DMS114 treated with DMSO at 0.1 percent for 48 hours (cell line): ENCODE results near the gene CALHM3.

Source experiments
- DNase-seq: peaks from one replicate; lab custom pipeline; 2025; ENCODE audit not compliant: unreplicated experiment; lab: John Stamatoyannopoulos, UW

The CALHM3 gene

DNA sequence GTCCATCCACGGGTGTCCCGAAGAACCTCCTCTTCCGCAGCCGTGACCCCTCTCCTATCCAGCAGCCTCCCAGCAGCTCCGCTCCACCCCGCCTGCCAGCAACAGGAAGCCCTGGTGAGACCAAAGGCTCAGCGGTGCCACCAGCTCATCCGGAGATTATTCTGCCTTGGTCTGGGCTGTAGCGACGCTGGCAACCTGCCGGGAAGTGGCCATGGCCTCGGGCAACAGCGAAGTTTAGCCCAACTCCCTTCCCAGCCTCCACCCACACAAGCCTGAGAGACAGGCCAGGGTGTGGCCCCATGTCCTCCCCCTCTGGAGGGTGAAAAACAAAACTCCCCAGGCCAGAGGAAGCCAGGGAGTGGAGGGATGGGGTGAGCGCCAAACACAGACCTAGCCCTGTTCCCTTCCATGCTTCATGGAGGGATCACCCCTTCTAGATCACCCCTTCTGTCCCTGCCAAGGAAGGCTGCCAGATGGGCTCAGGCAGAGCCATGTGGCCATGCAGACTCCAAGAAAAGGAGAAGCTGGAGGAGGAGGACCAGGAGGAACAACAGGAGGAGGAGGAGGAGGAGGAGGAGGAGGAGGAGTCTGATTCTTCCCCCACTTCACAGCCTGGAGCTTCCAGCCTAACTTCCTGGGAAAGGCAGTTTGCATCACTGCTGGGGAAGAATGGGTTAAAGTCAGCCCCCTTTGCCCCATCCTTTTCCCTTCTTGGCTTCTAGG lies 27.8 kb downstream of the CALHM3 start:
- DNase-seq = no peak

DNA sequence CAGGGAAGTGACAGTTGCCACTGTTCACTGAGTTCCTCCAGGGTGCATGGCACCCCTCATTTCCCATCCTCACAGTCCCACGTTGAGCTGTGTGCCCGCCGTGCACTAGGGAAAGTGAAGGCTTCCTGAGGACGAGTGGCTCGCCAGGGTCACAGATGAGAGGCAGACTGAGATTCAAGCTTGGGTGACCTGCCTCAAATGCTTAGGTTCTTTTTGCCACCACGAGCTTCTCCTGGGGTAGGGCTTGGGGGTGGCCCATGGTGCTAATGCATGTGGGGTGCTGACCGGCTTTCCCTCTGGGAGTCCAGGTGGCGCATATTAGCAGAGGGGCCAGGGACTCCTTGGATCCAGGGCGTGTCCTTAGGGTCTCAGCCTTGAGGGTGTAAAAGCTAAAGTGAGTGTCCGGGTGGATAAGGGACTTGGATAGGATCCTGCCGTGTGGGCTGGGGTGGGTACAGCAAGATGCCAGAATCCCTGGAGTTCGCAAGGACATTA lies 28.8 kb downstream of the CALHM3 start:
- DNase-seq = no peak

DNA sequence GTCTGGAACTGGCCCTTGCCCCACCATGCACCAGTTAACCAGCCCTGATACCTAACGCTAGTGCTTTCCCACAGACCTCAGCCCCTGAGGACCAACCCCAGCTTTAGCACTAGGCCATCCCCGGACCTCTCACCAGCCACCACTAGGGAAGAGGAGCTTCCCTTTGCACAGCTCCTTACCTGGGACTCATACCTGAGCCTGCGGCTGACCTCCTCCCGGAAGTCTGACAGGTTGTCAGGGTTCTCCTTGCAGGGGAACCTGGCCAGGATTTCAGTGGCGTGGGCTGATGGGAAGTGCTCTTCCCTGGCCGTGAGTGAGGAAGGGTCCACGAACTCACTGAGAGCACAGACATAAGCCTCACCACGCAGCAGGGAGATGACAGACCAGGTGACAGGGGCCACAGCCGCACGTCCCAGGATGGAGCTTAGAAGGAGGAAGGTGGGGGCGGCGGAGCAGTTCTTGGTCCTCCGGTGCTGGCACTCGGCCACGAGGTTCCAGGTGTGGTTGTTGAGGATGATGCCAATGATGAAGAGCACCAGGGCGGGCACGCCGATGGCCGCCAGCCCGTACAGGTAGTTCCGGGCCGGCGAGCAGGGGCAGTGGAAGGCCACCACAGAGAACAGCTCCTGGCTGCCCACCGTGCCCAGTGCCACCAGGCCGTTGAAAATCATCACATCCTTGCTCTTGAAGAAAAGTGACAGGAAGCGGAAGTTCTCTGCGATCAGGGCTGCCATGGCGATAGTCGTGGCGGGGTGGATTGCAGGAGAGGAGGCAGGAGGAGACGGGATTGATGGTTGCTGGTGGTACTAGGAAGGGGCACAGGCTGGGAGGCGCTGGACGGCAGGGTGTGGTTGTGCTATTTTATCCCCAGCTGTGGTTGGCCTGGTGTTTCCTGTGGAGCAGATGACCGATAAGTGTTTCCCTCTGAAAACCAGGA lies 29.6 kb downstream of the CALHM3 start:
- no peak for DNase-seq

DNA sequence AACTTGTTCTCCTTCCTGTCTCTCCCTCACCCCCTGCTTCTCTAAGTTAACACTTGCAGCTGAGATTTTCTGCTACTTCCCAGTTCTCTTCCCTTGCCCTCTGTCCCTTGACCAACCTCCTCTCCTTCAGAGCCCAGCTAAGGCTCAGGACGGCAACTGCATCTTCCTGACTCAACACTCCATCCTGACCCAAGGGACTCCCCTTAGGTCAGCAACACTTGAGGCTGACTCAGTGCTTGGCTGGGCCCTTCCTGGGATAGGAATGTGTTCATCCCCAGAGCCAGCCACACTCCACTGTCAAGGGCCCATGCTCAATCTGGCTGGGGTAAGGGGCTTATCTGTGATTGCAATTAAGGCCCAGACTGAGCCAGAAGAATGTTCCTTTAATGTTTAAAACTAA lies 30.3 kb downstream of the CALHM3 start:
- no peak for DNase-seq

DNA sequence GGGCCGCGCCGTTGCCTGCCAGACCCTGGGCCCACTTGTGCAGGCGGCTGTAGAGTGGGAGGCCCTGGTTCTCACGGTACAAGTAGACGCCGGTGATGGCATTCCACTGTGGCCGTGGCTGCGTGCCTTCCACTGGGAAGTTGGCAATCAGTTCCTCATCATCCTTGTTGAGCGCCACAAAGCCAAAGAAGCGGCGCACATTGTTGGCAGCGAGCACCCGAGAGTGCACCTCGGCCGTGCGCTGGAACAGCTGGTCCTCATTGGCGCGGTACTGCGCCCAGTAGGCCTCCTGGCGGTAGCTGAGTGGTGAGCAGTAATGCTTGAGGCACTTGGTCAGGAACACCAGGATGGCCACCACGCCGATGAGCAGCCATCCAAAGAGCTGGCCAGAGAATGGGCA lies 31.9 kb downstream of the CALHM3 start:
- no peak for DNase-seq

DNA sequence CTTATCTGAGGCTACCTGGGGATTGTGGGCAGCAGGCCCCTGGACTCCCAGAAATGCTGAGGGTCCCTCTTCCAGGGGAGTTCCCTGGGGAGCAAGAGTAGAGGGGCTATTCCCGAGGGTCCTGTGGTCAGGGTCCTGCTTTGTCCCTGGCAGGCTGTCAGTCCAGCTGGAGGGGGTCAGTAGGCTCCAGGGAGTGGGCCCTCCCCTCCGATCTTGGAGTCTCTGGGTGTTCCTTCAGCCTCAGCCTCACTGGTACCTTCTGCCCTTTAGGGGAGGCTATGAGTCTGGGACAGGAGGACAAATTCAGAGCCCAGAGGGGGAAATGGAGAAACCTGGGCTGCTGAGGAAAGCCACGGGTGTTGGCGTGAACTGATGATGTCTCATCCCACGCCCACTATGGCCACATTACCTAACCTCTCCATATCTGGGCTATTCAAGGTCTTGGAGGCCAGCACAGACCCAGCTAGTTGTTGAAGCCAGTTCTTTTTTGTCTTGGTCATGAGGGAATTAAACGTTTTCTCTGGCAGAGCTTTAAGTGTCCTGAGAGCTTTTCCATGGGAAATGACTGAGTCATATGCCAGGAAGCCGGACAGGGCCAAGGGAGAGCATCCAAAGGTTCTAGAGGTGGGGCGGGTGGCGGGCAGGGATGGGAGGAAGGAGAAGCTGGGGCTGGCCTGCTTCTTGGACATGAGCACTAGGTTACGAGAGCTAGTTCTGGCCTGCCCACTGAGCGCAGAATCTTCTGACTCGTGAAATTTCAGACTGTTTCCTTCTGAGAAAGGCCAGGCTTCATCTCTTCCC lies 33.1 kb downstream of the CALHM3 start:
- no peak for DNase-seq

DNA sequence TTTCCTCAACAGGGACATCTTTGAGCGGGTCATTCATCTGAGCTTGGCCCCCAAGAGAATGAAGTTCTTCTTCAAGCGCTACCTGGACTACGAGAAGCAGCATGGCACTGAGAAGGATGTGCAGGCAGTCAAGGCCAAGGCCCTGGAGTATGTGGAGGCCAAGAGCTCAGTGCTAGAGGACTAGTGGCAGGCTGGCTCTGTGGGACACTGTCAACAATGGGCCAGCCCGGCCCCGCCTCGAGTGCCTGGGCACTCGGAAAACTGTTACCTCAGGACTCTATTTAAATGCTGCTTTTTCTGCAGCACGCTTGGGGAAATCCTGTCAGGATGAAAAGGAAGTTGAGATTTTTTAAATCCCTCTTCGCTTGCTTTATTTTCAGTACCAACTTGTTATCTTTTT lies 33.7 kb downstream of the CALHM3 start:
- no peak for DNase-seq

DNA sequence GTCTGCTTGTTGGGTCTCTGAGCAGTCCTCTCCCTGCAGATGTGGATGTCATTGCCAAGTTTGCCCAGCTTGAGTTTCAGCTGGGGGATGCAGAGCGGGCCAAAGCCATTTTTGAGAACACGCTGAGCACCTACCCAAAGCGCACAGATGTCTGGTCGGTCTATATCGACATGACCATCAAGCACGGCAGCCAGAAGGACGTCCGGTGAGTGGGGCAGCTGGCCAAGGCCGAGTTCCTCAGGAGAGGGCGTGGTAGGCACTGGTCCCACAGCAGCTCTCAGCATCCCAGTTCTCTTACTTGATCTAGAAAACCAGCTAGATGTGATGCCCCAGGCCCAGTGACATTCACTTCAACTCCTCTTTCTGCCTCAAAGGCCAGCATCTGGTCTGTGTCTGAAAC lies 34.6 kb downstream of the CALHM3 start:
- no peak for DNase-seq

DNA sequence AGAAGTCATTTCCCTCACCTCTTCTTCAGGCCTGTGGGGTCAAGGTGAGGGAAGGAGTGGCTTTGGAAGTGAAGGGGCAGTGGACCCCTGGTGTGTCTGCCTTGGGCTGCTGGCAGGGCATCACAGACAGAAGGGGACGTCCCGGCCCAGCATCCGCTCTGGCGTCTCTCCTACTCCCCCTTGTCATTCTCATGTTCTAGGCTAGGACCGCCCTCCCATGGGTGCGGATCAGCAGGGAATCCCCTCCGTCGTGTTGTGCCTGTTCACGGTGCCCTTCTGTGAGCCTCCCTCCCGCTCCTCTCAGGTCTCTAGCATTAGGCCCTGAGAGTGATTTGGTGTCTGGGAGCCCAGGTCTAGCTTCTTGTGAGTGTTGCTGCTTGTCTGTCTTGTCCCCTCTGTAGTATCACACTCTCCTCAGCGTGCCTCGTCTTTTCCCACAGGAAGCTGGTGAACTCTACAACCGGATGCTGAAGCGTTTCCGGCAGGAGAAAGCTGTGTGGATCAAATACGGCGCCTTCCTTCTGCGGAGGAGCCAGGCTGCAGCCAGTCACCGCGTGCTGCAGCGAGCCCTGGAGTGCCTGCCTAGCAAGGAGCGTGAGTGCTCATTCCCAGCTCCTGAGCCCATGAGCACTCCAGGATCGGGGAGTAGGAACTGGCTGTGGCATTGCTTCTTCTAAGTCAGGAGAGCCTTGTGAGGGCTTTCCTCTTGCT lies 35.4 kb downstream of the CALHM3 start:
- no peak for DNase-seq

DNA sequence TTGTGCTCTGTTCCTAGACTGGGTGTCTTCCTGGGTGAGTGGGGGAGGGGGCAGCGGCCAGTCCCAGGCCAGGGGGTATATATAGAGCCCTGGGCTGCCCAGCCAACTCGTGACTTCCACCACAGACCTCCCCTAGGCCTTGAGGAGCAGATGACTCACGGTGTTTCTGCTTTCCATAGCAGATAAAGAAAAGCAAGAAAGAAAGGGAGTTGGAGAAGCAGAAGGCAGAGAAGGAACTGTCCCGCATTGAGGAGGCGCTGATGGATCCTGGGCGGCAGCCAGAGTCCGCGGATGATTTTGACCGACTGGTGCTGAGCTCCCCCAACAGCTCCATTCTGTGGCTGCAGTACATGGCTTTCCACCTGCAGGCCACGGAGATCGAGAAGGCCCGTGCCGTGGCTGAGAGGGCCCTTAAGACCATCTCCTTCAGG lies 37.0 kb downstream of the CALHM3 start:
- DNase-seq = no peak

DNA sequence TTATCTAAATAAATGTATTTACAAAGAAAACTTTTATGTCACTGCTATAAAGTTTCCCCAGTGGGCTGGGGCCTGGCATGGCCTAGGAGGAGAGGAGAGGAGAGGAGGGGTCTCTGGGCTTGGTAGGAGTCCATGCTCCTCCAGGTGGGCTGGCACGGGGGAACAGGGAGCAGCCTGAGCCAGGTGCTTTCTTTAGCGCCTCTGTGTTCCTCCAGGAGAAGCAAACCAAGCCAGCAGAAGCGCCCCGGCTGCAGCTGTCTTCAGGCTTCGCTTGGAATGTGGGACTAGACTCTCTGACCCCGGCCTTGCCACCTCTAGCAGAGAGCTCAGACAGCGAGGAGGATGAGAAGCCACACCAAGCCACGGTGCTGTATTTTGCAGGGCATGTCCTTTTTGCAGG lies 37.4 kb downstream of the CALHM3 start:
- no peak for DNase-seq

DNA sequence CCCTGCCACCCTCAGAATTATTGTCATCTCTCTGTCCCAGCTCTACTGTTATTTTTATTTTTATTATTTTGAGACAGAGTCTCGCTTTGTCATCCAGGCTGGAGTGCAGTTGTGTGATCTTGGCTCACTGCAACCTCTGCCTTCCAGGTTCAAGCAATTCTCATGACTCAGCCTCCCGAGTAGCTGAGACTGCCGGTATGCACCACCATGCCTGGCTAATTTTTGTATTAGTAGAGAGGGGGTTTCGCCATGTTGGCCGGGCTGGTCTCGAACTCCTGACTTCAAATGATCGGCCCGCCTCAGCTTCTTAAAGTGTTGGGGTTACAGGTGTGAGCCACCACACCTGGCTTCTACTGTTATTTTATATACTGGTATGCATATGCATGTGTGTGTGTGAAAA lies 37.8 kb downstream of the CALHM3 start:
- DNase-seq = no peak

DNA sequence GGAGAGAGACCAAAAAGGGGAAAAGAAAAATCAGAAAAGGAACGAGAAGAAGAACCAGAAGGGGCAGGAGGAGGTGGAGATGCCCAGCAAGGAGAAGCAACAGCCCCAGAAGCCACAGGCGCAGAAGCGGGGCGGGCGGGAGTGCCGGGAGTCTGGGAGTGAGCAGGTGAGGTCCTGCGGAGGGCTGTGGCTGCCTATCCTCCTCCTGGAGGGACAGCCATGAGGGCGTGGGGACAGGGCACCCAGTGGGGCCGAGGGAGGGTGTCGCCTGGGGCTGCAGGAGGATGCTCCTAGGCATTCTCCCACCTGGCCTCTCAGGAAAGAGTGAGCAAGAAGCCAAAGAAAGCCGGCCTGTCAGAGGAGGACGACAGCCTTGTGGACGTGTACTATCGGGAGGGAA lies 38.6 kb downstream of the CALHM3 start:
- DNase-seq = no peak

DNA sequence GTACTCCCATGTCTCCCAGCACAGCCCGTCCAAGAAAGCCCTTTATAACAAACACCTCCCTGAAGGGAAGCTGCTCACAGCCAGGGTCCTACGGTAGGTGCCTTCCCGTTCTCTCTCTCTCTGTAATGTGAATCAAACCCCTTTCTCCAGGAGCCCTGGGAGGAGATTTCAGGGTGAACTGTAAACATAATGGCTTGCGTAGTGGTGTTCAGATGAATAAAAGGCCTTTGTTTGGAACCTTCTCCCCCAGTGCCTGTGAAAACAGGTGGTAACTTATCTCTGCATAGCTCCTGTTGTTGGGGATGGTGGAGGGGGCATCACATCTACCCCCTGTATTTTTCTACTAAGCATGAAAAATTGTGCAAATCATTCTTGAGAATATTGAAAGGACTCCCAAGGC lies 39.3 kb downstream of the CALHM3 start:
- DNase-seq = no peak

DNA sequence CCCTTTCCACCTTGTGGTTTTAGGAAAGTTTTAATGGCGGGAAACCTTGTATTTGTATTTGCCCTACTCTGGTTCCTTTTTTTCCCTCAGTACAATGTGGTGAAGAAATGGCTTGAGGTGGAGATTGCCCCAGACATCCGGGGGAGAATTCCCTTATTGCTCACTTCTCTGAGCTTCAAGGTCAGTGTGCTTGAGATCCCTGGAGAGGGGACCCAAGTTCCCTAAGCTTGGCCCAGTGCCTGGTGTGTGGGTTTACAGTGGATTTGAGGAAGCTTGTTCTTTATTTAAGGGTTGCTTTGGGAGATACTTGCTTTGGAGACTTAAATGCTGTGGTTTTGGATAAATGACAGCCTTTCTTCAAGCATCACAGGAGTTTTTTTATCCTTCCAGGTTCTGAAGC lies 45.2 kb downstream of the CALHM3 start:
- no peak for DNase-seq

DNA sequence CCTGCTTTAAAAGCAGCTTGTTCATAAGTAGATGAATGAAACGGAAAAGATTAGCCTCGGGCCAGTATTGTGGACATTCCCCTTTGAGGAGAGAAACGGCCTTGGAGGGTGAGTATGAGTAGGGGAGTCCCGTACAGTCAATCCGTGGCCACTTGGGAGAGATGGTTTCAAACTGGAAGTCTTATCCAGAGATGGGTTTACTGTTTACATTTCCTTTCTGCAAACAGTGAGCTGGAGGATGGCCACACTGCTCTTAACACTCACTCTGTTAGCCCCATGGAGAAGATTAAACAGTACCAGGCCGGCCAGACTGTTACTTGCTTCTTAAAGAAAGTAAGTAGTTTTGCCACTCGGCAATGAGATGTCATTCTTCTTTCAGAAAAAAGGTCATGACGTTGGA lies 47.1 kb downstream of the CALHM3 start:
- no peak for DNase-seq

DNA sequence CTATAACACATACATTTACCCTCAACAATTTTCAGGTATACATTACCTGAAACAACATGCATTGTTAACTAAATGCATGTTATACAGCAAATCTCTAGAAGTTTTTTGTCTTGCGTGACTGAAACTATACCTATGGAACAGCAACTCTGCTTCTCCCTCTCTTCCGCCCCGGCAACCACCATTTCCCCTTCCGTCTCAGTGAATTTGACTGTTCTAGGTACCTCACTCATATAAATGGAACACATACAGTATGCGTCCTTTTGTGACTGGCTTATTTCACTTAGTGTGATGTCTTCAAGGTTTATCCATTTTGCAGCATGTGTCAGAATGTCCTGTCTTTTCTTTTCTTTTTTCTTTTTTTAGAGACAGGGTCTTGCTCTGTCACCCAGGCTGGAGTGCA lies 49.4 kb downstream of the CALHM3 start:
- no peak for DNase-seq

DNA sequence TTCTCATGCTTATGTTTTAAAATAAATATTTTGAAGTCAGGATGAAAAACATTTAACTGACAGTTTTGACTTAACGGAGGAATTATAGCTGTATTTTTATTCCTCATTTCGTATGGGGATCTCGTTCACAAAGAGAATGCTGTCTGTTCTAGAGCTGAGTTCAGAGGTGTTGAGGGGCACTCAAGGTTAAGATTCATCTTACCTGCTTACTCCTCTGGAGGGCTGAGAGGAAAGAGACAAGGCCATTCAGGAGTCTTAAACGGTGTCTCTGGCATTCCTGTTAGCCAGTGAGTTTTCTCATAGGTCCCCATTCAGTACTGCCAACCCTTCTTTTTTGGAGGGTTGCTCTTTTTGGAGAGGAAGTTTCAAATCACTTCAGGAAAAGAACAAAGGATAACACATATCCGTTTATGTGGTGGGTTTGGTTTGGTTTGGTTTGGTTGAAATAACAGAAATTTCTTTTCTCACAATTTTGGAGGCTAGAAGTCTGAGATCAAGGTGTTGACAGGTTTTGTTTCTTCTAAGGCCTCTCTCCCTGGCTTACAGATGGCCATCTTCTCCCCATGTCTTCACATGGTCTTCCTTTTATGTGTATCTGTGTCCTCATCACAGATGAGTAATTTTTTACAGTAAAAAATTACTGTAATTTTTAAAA lies 49.9 kb downstream of the CALHM3 start:
- no peak for DNase-seq

DNA sequence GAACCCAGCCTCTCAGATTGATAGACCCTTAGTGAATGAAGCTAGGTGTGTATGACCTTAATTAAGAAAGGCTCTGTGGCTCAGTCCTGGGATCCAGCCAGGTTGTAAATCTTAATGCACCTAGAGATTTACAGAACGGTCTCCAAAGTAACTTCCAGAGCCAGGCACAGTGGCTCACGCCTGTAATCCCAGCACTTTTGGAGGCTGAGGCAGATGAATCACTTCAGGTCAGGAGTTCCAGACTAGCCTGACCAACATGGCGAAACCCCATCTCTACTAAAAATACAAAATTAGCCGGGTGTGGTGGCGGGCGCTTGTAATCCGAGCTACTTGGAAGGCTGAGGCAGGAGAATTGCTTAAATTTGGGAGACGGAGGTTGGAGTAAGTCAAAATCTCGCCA lies 51.2 kb downstream of the CALHM3 start:
- DNase-seq = no peak

DNA sequence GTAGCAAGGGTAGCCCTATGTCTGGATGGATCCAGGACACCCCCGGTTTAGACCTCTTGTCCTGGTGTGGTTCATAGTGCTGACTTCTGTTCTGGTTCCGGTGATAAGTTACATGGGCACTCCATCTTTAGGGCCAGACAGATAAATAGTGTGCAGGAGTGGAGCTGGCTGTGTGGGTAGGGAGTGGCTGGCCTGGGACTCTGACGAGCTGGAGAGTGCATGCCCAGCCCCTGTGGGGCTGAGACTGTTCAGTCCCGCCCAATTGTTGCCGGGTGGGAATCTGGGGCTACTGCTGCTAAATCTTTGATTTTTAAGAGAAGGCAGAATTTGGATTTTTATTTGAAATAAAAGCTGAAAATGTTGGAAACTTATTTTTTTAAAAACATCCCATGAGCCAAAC lies 55.3 kb downstream of the CALHM3 start:
- no peak for DNase-seq
